Urinary bladder (tissue), 2 donors: ENCODE data around the gene ATP2A2. TPM values are rescaled to one million over a fixed set of nuclear protein-coding genes. Genes with fewer than 3 reads are reported as not detected.

Source experiments
- polyA plus RNA-seq: library from polyadenylated mRNA; stranded (reverse); fragments of 200-250 nt; gene quantifications from one replicate; pipeline ENCODE4 v1.2.3, GENCODE V29; 2013
- small RNA-seq: library from RNA; depleted of rRNA; stranded (forward); fragments of <200 nt; gene quantifications from one replicate; pipeline ENCODE3, GENCODE V24; 2014
- total RNA-seq: library from RNA; depleted of rRNA; stranded (reverse); fragments of >200 nt; gene quantifications from one replicate; pipeline ENCODE4 v1.2.3, GENCODE V29; 2014
- donor health status: healthy.

Gene ATP2A2
- total and polyA plus RNA-seq, 2 donors, result 138 to 173 TPM

Small RNA genes within 50 kb of the gene (small RNA-seq; reads per million reads assigned to genes)
- gene RN7SL769P, result not detected

Other genes starting within 250 kb of the ATP2A2 start
- gene C12orf76, start 232.7 kb upstream of the ATP2A2 start, total RNA-seq, result 21.1 TPM
- 14.7 TPM for gene C12orf76, start 232.7 kb upstream of the ATP2A2 start, polyA plus RNA-seq
- 54.0 TPM for gene IFT81, start 156.9 kb upstream of the ATP2A2 start, total RNA-seq
- 13.2 TPM for gene IFT81, start 156.9 kb upstream of the ATP2A2 start, polyA plus RNA-seq
- 56.6 TPM for gene ANAPC7, start 122.5 kb downstream of the ATP2A2 start, total RNA-seq
- gene ANAPC7, start 122.5 kb downstream of the ATP2A2 start, polyA plus RNA-seq, result 39.4 TPM
- 151 TPM for gene ARPC3, start 169.1 kb downstream of the ATP2A2 start, total RNA-seq
- 220 TPM for gene ARPC3, start 169.1 kb downstream of the ATP2A2 start, polyA plus RNA-seq
- gene GPN3, start 187.0 kb downstream of the ATP2A2 start, total RNA-seq, result 17.2 TPM
- gene GPN3, start 187.0 kb downstream of the ATP2A2 start, polyA plus RNA-seq, result 41.2 TPM
- gene FAM216A, start 187.6 kb downstream of the ATP2A2 start, total RNA-seq, result 17.0 TPM
- gene FAM216A, start 187.6 kb downstream of the ATP2A2 start, polyA plus RNA-seq, result 10.7 TPM
- gene VPS29, start 220.9 kb downstream of the ATP2A2 start, total RNA-seq, result 114 TPM
- gene VPS29, start 220.9 kb downstream of the ATP2A2 start, polyA plus RNA-seq, result 158 TPM
- 2.1 TPM for gene RAD9B, start 221.1 kb downstream of the ATP2A2 start, total RNA-seq
- 0.51 TPM for gene RAD9B, start 221.1 kb downstream of the ATP2A2 start, polyA plus RNA-seq